ENCODE data around the gene SGCA.

SGCA gene

GRCh38 chr17:50214976-50215760 lies 49.4 kb downstream of the SGCA start:
- Histone ChIP-seq H3K4me2 (ENCODE audit: insufficient read depth, low read length) (no peak overlapping the region), H3K9ac (ENCODE audit: low read depth, low read length) (no peak overlapping the region), H3K27ac (ENCODE audit: low read length) (no peak overlapping the region), H3K4me3 (ENCODE audit: low read depth in 1 of 2, low read length in 2 of 2) (no peak overlapping the region), H2AFZ (ENCODE audit: low read depth, low read length) (no peak overlapping the region), H4K20me1 (ENCODE audit: insufficient read depth, low read length) (0 out of 2 replicates have a peak, but pooled peaks cover 3% of the 10 kb centered on the region), H3K27me3 (ENCODE audit: insufficient read depth, low read length, poor library complexity) (peaks cover 11% of the 10 kb centered on the region), H3K4me1 (ENCODE audit: insufficient read depth, low read length) (no peaks in the 10 kb centered on the region), H3K36me3 (ENCODE audit: insufficient read depth, low read length) (no peaks in the 10 kb centered on the region), H3K79me2 (ENCODE audit: insufficient read depth, low read length) (no peaks in the 10 kb centered on the region), H3K9me3 (ENCODE audit: insufficient read depth, low read length, severe bottlenecking) (no peaks in the 10 kb centered on the region)
- ATAC-seq (ENCODE audit: insufficient read depth, low read depth) = no peak
- DNase-seq = no peak
- TF ChIP-seq, protein P1, sequence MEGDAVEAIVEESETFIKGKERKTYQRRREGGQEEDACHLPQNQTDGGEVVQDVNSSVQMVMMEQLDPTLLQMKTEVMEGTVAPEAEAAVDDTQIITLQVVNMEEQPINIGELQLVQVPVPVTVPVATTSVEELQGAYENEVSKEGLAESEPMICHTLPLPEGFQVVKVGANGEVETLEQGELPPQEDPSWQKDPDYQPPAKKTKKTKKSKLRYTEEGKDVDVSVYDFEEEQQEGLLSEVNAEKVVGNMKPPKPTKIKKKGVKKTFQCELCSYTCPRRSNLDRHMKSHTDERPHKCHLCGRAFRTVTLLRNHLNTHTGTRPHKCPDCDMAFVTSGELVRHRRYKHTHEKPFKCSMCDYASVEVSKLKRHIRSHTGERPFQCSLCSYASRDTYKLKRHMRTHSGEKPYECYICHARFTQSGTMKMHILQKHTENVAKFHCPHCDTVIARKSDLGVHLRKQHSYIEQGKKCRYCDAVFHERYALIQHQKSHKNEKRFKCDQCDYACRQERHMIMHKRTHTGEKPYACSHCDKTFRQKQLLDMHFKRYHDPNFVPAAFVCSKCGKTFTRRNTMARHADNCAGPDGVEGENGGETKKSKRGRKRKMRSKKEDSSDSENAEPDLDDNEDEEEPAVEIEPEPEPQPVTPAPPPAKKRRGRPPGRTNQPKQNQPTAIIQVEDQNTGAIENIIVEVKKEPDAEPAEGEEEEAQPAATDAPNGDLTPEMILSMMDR (IDR thresholded peaks at IDR 0.05; ENCODE audit: borderline replicate concordance, extremely low read depth, low read length, poor library complexity, severe bottlenecking) = no peak
- no peak for TF ChIP-seq EZH2 (IDR thresholded peaks at IDR 0.05; ENCODE audit: borderline replicate concordance, low read depth, low read length, severe bottlenecking)

DNA sequence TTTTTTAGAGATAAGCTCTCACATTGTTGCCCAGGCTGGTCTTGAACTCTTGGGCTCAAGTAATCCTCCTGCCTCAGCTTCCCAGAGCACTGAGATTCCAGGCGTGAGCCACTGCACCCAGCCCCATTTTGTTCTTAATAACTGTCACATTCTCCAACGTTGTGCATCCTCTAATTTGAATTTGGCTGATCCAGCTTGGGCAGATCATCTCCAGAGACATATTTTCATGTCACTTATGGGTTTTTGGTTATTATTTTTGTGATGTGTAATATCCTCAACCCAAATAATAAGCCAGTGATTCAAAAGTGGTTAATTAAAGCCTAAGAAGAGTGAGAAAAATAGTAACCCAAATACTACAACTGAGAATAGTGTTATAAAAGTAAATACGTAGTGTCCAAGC lies 51.8 kb downstream of the SGCA start:
- H3K27ac ChIP-seq (ENCODE audit: low read length) = no peak overlapping the region
- H3K79me2 ChIP-seq (ENCODE audit: insufficient read depth, low read length) = no peaks in the 10 kb centered on the region
- no peak for TF ChIP-seq EZH2 (IDR thresholded peaks at IDR 0.05; ENCODE audit: borderline replicate concordance, low read depth, low read length, severe bottlenecking)

GRCh38 chr17:50218071-50218759 lies 52.4 kb downstream of the SGCA start:
- no peak for ATAC-seq (ENCODE audit: insufficient read depth, low read depth)
- H3K4me1 ChIP-seq (ENCODE audit: insufficient read depth, low read length) = peaks cover 3% of the 10 kb centered on the region; the same call in 1 of the 2 replicates

More for the DNA sequence above, 51.8 kb downstream of the SGCA start:
- no peak for DNase-seq
- Histone ChIP-seq H3K27me3 (ENCODE audit: insufficient read depth, low read length, poor library complexity) (peaks cover 7% of the 10 kb centered on the region), H2AFZ (ENCODE audit: low read depth, low read length) (no peak overlapping the region), H3K4me1 (ENCODE audit: insufficient read depth, low read length) (peaks cover 3% of the 10 kb centered on the region; the same call in 1 of the 2 replicates), H3K9ac (ENCODE audit: low read depth, low read length) (no peak overlapping the region), H3K9me3 (ENCODE audit: insufficient read depth, low read length, severe bottlenecking) (no peaks in the 10 kb centered on the region), H3K4me3 (ENCODE audit: low read depth in 1 of 2, low read length in 2 of 2) (no peak overlapping the region), H4K20me1 (ENCODE audit: insufficient read depth, low read length) (no peaks in the 10 kb centered on the region), H3K4me2 (ENCODE audit: insufficient read depth, low read length) (no peak overlapping the region), H3K36me3 (ENCODE audit: insufficient read depth, low read length) (no peaks in the 10 kb centered on the region)
- no peak for ATAC-seq (ENCODE audit: insufficient read depth, low read depth)

More at GRCh38 chr17:50218071-50218759, 52.4 kb downstream of the SGCA start:
- Histone ChIP-seq H2AFZ (ENCODE audit: low read depth, low read length) (no peak overlapping the region), H3K9ac (ENCODE audit: low read depth, low read length) (no peak overlapping the region), H3K79me2 (ENCODE audit: insufficient read depth, low read length) (no peaks in the 10 kb centered on the region), H4K20me1 (ENCODE audit: insufficient read depth, low read length) (no peaks in the 10 kb centered on the region), H3K27ac (ENCODE audit: low read length) (no peak overlapping the region), H3K27me3 (ENCODE audit: insufficient read depth, low read length, poor library complexity) (peaks cover 7% of the 10 kb centered on the region), H3K4me2 (ENCODE audit: insufficient read depth, low read length) (no peak overlapping the region), H3K9me3 (ENCODE audit: insufficient read depth, low read length, severe bottlenecking) (no peaks in the 10 kb centered on the region), H3K36me3 (ENCODE audit: insufficient read depth, low read length) (no peaks in the 10 kb centered on the region), H3K4me3 (ENCODE audit: low read depth in 1 of 2, low read length in 2 of 2) (no peak overlapping the region)
- no peak for DNase-seq
- TF ChIP-seq, protein P1 (IDR thresholded peaks at IDR 0.05; ENCODE audit: borderline replicate concordance, extremely low read depth, low read length, poor library complexity, severe bottlenecking) = no peak
- no peak for TF ChIP-seq EZH2 (IDR thresholded peaks at IDR 0.05; ENCODE audit: borderline replicate concordance, low read depth, low read length, severe bottlenecking)
